ENCODE measurements around the gene KCND3. TPM values are rescaled to one million over a fixed set of nuclear protein-coding genes. Genes with fewer than 3 reads are reported as not detected.

The KCND3 gene
- total and polyA plus RNA-seq, 2 donors (not counting 3 experiments of a cell fraction or from before 2014, with no cell fraction given): 0.03 TPM; not detected in 1

DNA sequence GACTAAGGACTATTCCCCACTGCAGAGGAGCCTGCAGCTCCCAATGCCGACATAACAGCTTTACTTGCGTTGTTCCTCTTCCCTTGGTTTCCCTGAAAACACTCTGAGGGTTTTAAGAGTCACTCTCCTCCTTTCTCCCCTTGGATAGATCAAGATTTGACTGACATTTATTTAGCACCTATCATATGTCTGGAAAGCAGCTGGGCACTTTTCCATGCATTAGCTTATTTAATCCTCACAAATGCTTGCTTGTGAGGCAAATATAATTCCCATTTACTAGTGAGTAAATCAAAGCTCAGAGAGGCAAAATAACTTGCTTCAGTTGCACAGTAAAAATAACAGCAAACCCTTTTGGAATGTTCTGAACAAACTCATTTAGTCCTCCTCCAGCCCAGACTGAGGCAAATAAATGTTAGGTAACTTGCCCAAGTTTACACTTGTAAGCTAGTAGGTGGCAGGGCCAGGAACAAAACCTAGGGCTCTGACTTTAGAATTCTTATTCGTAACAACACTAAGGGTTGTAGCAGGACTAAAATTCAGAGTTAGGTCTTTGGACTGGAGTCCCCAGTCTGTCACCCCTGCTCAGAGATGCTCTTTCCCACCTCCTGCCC lies 81.4 kb downstream of the KCND3 start:
- Histone ChIP-seq H3K79me2 (ENCODE audit: control insufficient read depth, insufficient read depth, low read length) (no peaks in the 10 kb centered on the region), H2AFZ (ENCODE audit: low read depth, low read length) (no peak overlapping the region), H3K9me1 (replicated peaks; ENCODE audit: control insufficient read depth, extremely low read depth, insufficient read depth, low read length) (no peaks in the 10 kb centered on the region), H3K9me3 (replicated peaks; ENCODE audit: control insufficient read depth, insufficient read depth, low read length) (no peaks in the 10 kb centered on the region), H3K4me1 (ENCODE audit: control insufficient read depth, extremely low read depth, insufficient read depth, low read length) (no peaks in the 10 kb centered on the region), H3K4me2 (ENCODE audit: insufficient read depth, low read length) (no peak overlapping the region), H4K20me1 (replicated peaks; ENCODE audit: control insufficient read depth, extremely low read depth, insufficient read depth, low read length) (no peaks in the 10 kb centered on the region), H3K36me3 (ENCODE audit: control insufficient read depth in 2 of 2, extremely low read depth in 1 of 2, insufficient read depth in 2 of 2, low read length in 2 of 2) (no peaks in the 10 kb centered on the region), H3K27me3 (ENCODE audit: control insufficient read depth in 2 of 2, insufficient read depth in 2 of 2, low read length in 2 of 2) (no peaks in the 10 kb centered on the region), H3K9ac (replicated peaks; ENCODE audit: extremely low read depth, insufficient read depth, low read length) (no peak overlapping the region), H3K27ac (ENCODE audit: insufficient read depth, low read depth, low read length) (no peak overlapping the region), H3K4me3 (replicated peaks in 1 of 3; ENCODE audit: insufficient read depth in 1 of 3, low read depth in 1 of 3, low read length in 3 of 3) (no peak overlapping the region)
- TF ChIP-seq EZH2 (IDR thresholded peaks at IDR 0.05; ENCODE audit: borderline replicate concordance, low read depth, low read length, severe bottlenecking) (no peak), GATA2 (IDR thresholded peaks at IDR 0.05; ENCODE audit: insufficient read depth, insufficient read length, low read depth, low read length) (no peak), POLR2AphosphoS5 (IDR thresholded peaks at IDR 0.05; ENCODE audit: insufficient read depth, low read depth, low read length) (no peak), MYC (IDR thresholded peaks at IDR 0.05; ENCODE audit: low read depth, low read length) (no peak), POLR2A (IDR thresholded peaks at IDR 0.05; ENCODE audit: low read depth, low read length) (no peak), FOS (IDR thresholded peaks at IDR 0.05; ENCODE audit: borderline replicate concordance, insufficient read depth, low read length) (no peak)
- TF ChIP-seq, protein P1, sequence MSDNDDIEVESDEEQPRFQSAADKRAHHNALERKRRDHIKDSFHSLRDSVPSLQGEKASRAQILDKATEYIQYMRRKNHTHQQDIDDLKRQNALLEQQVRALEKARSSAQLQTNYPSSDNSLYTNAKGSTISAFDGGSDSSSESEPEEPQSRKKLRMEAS (IDR thresholded peaks at IDR 0.05; ENCODE audit: insufficient read depth, insufficient read length): no peak
- TF ChIP-seq, protein P2, sequence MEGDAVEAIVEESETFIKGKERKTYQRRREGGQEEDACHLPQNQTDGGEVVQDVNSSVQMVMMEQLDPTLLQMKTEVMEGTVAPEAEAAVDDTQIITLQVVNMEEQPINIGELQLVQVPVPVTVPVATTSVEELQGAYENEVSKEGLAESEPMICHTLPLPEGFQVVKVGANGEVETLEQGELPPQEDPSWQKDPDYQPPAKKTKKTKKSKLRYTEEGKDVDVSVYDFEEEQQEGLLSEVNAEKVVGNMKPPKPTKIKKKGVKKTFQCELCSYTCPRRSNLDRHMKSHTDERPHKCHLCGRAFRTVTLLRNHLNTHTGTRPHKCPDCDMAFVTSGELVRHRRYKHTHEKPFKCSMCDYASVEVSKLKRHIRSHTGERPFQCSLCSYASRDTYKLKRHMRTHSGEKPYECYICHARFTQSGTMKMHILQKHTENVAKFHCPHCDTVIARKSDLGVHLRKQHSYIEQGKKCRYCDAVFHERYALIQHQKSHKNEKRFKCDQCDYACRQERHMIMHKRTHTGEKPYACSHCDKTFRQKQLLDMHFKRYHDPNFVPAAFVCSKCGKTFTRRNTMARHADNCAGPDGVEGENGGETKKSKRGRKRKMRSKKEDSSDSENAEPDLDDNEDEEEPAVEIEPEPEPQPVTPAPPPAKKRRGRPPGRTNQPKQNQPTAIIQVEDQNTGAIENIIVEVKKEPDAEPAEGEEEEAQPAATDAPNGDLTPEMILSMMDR (IDR thresholded peaks at IDR 0.05; ENCODE audit: extremely low read depth in 1 of 2, insufficient read depth in 1 of 2, low read depth in 1 of 2, low read length in 2 of 2): no peak
- intact Hi-C loops (cut with micrococcal nuclease) (no loop called here), dilution Hi-C loops (cut with MboI; ENCODE audit: extremely low pct_ligation_motif_present, low sequenced_read_pairs) (no loop called here)
- no TSS peak for BruUV-seq (replicated peaks)
- FAIRE-seq (no peak), DNase-seq (ENCODE audit: low read depth, low spot score) (no peak)
- ChIA-PET CTCF (interaction anchor here (1.4 kb wide), 1 partner anchor 8 kb away, joined by 3 read pairs; no protein-coding TSS in a partner anchor), POLR2A (no interaction called here)

Measured in endothelial cell of umbilical vein (primary cell).